HEK293 (cell line): ENCODE measurements around the gene RPL4.
A peak's percentile ranks its signal among the peaks of the same experiment; 100 is the strongest.

Source experiments
- CTCF ChIA-PET: fragments of 350-600 bp; formaldehyde crosslinking; extraction: SDS; loops from one replicate; lab custom pipeline; 2021; ENCODE audit warnings: antibody characterized with exemption; lab: Yijun Ruan, JAX
- POLR2A ChIA-PET: fragments of 300-600 bp; formaldehyde crosslinking; extraction: SDS; loops from one replicate; lab custom pipeline; 2020; ENCODE audit warnings: antibody characterized with exemption, inconsistent platforms; lab: Yijun Ruan, JAX
- H3K27ac ChIP-seq: fragments of 200-500 bp; sonication (Bioruptor generic); 2 replicates; pipeline ENCODE4 v1.5.1; 2014; ENCODE audit warnings: low read depth, low read length, control low read depth, inconsistent platforms; ENCODE audit errors: extremely low read depth
- H3K36me3 ChIP-seq, 2 experiments: fragments of 200-500 bp in 1 of 2; sonication (Bioruptor generic) in 1 of 2; 1 replicate in 1 of 2; 2 replicates in 1 of 2; pipeline ENCODE4 v1.5.1; 2014 to 2017; ENCODE audit warnings: inconsistent platforms in 2 of 2, low read length in 2 of 2; ENCODE audit not compliant: control insufficient read depth in 2 of 2, insufficient read depth in 1 of 2
- H3K4me1 ChIP-seq: fragments of 200-500 bp; sonication (Bioruptor generic); 2 replicates; pipeline ENCODE4 v1.5.1; 2014; ENCODE audit warnings: mild to moderate bottlenecking, low read length, inconsistent platforms; ENCODE audit not compliant: control insufficient read depth, insufficient read depth
- H3K4me3 ChIP-seq: 2 replicates; pipeline ENCODE4 v1.5.1; 2011; ENCODE audit warnings: low read depth, mild to moderate bottlenecking, control low read depth, low read length, moderate library complexity
- H3K9me3 ChIP-seq: fragments of 200-500 bp; sonication (Bioruptor generic); 2 replicates; pipeline ENCODE4 v1.5.1; 2014; ENCODE audit warnings: low read depth, low read length, inconsistent platforms; ENCODE audit not compliant: control insufficient read depth, insufficient read depth
- KLF7 ChIP-seq: fragments of 450-650 bp; formaldehyde crosslinking; IDR thresholded peaks from 2 replicates; pipeline ENCODE4 v1.5.1; 2016; ENCODE audit warnings: missing biosample characterization, missing genetic modification characterization, borderline replicate concordance
- SCRT1 ChIP-seq: fragments of 450-650 bp; formaldehyde crosslinking; IDR thresholded peaks from 2 replicates; pipeline ENCODE4 v1.5.1; 2016; ENCODE audit warnings: missing biosample characterization, missing genetic modification characterization, borderline replicate concordance
- ZFP69B ChIP-seq: fragments of 450-650 bp; formaldehyde crosslinking; IDR thresholded peaks from 2 replicates; pipeline ENCODE4 v1.5.1; 2016; ENCODE audit warnings: missing biosample characterization, missing genetic modification characterization
- ZNF202 ChIP-seq: fragments of 450-650 bp; formaldehyde crosslinking; IDR thresholded peaks from 2 replicates; pipeline ENCODE4 v1.5.1; 2016; ENCODE audit warnings: missing biosample characterization, missing genetic modification characterization, borderline replicate concordance
- ZNF239 ChIP-seq: fragments of 450-650 bp; formaldehyde crosslinking; IDR thresholded peaks from 2 replicates; pipeline ENCODE4 v1.5.1; 2016; ENCODE audit warnings: missing biosample characterization, missing genetic modification characterization
- ZNF302 ChIP-seq: fragments of 450-650 bp; formaldehyde crosslinking; IDR thresholded peaks from 2 replicates; pipeline ENCODE4 v1.5.1; 2016; ENCODE audit warnings: missing biosample characterization, missing genetic modification characterization, low read depth
- ZNF404 ChIP-seq: fragments of 450-650 bp; formaldehyde crosslinking; IDR thresholded peaks from 2 replicates; pipeline ENCODE4 v1.5.1; 2017; ENCODE audit warnings: missing biosample characterization, missing genetic modification characterization
- ZNF426 ChIP-seq: fragments of 450-650 bp; formaldehyde crosslinking; IDR thresholded peaks from 2 replicates; pipeline ENCODE4 v1.5.1; 2017; ENCODE audit warnings: missing biosample characterization, missing genetic modification characterization, mild to moderate bottlenecking, inconsistent platforms, moderate library complexity
- ZNF624 ChIP-seq: fragments of 450-650 bp; formaldehyde crosslinking; IDR thresholded peaks from 2 replicates; pipeline ENCODE4 v1.5.1; 2017; ENCODE audit warnings: missing biosample characterization, missing genetic modification characterization
- ZNF791 ChIP-seq: fragments of 450-650 bp; formaldehyde crosslinking; IDR thresholded peaks from 2 replicates; pipeline ENCODE4 v1.5.1; 2016; ENCODE audit warnings: missing biosample characterization, missing genetic modification characterization
- TF ChIP-seq, protein P1 (sequence below): fragments of 450-650 bp; formaldehyde crosslinking; IDR thresholded peaks from 2 replicates; pipeline ENCODE4 v1.5.1; 2016; ENCODE audit warnings: missing biosample characterization, missing genetic modification characterization
- TF ChIP-seq, protein P2 (sequence below): fragments of 450-650 bp; formaldehyde crosslinking; conservative IDR thresholded peaks from 2 replicates; pipeline ENCODE4 v1.5.1; 2016; ENCODE audit warnings: low read depth, missing biosample characterization, missing genetic modification characterization
- TF ChIP-seq, protein P3 (sequence below): fragments of 450-650 bp; formaldehyde crosslinking; IDR thresholded peaks from 2 replicates; pipeline ENCODE4; 2016; ENCODE audit warnings: missing biosample characterization, missing genetic modification characterization

RPL4 gene

DNA sequence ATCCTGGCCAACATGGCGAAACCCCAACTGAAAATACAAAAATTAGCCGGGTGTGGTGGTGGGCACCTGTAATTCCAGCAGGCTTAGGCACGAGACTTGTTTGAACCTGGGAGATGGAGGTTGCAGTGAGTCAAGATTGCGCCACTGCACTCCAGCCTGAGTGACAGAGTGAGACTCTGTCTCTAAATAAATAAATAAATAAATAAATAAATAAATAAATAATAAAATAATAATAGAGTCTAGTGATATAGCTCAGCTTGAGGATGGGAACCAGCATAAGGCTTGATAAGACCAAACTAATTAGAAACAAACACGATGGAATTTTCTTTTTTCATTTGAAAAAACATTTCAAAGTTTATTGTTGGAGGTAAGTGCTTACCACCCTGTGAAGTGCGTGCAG is 43.4 kb downstream of the RPL4 start (continued):
- TF ChIP-seq, protein P1, sequence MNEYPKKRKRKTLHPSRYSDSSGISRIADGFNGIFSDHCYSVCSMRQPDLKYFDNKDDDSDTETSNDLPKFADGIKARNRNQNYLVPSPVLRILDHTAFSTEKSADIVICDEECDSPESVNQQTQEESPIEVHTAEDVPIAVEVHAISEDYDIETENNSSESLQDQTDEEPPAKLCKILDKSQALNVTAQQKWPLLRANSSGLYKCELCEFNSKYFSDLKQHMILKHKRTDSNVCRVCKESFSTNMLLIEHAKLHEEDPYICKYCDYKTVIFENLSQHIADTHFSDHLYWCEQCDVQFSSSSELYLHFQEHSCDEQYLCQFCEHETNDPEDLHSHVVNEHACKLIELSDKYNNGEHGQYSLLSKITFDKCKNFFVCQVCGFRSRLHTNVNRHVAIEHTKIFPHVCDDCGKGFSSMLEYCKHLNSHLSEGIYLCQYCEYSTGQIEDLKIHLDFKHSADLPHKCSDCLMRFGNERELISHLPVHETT (tag by site-specific recombination), result 0 out of 2 replicates have a peak, but pooled peaks have one; percentile 17
- peak; percentile 82 for TF ChIP-seq ZNF426
- peak; percentile 80; the same call in 1 of the 2 replicates for TF ChIP-seq ZNF202 (tag by site-specific recombination)
- peak; percentile 29; the same call in 1 of the 2 replicates for TF ChIP-seq KLF7 (tag by site-specific recombination)

DNA sequence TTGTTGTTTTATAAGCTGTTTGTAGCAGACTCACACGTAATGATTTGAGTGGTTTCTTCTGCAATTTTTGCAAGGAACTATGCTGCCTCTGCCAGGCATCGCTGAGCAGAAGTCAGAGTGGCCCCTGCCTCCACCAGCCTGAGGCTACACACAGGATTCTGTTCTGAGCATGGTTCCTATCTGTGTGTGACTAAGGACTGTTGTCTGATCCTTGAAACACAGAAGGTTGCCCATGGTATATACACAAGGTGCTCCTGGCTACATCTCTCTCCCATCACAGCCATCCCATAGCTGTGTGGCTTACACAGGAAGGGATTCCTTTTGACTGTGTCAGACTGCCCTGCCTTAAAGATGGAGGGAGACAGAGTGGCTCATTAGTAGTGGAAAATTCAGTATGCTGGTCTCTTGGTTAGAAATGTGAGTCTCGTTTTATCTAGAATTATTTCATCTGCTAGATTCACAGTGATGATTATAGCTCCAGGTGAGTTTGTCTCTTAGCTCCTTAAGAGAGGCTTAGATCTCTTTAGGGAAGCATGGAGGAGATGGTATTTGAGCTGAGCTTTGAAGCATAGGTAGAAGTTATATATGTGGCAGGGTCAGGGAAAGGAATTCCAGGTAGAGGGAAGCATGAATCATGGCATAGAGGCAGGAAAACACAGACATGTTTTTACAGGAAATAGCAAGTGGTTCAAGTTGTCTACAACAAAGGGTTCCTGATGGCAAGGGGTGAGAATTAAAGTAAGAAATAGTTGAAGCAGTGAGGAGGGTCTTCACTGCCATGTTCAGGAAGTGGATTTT is 44.6 kb downstream of the RPL4 start:
- Histone ChIP-seq H3K9me3 (no peaks in the 10 kb centered on the region), H3K36me3 (peaks cover 0 to 4% of the 10 kb centered on the region in 2 experiments; a peak in 2 of 3 replicates), H3K4me3 (no peak overlapping the region), H3K4me1 (peaks cover 6% of the 10 kb centered on the region; the same call in 1 of the 2 replicates), H3K27ac (no peak overlapping the region)
- TF ChIP-seq ZNF404 (tag by site-specific recombination), result no peak
- TF ChIP-seq, protein P2, sequence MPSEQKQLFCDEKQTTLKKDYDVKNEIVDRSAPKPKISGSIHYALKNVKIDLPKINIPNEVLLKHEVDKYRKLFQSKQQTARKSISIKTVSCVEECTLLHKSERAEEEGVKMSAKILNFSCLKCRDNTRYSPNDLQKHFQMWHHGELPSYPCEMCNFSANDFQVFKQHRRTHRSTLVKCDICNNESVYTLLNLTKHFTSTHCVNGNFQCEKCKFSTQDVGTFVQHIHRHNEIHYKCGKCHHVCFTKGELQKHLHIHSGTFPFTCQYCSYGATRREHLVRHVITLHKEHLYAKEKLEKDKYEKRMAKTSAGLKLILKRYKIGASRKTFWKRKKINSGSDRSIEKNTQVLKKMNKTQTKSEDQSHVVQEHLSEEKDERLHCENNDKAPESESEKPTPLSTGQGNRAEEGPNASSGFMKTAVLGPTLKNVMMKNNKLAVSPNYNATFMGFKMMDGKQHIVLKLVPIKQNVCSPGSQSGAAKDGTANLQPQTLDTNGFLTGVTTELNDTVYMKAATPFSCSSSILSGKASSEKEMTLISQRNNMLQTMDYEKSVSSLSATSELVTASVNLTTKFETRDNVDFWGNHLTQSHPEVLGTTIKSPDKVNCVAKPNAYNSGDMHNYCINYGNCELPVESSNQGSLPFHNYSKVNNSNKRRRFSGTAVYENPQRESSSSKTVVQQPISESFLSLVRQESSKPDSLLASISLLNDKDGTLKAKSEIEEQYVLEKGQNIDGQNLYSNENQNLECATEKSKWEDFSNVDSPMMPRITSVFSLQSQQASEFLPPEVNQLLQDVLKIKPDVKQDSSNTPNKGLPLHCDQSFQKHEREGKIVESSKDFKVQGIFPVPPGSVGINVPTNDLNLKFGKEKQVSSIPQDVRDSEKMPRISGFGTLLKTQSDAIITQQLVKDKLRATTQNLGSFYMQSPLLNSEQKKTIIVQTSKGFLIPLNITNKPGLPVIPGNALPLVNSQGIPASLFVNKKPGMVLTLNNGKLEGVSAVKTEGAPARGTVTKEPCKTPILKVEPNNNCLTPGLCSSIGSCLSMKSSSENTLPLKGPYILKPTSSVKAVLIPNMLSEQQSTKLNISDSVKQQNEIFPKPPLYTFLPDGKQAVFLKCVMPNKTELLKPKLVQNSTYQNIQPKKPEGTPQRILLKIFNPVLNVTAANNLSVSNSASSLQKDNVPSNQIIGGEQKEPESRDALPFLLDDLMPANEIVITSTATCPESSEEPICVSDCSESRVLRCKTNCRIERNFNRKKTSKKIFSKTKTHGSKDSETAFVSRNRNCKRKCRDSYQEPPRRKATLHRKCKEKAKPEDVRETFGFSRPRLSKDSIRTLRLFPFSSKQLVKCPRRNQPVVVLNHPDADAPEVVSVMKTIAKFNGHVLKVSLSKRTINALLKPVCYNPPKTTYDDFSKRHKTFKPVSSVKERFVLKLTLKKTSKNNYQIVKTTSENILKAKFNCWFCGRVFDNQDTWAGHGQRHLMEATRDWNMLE (tag by site-specific recombination), result no peak
- no peak for TF ChIP-seq ZNF302 (tag by site-specific recombination)
- TF ChIP-seq ZNF239 (tag by site-specific recombination), result no peak
- no peak for TF ChIP-seq ZFP69B (tag by site-specific recombination)
- TF ChIP-seq ZNF791 (tag by site-specific recombination), result no peak
- TF ChIP-seq, protein P3, sequence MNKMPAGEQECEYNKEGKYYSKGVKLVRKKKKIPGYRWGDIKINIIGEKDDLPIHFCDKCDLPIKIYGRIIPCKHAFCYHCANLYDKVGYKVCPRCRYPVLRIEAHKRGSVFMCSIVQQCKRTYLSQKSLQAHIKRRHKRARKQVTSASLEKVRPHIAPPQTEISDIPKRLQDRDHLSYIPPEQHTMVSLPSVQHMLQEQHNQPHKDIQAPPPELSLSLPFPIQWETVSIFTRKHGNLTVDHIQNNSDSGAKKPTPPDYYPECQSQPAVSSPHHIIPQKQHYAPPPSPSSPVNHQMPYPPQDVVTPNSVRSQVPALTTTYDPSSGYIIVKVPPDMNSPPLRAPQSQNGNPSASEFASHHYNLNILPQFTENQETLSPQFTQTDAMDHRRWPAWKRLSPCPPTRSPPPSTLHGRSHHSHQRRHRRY (tag by site-specific recombination), result no peak
- TF ChIP-seq SCRT1 (tag by site-specific recombination), result no peak
- TF ChIP-seq, protein P1 (tag by site-specific recombination), result no peak
- TF ChIP-seq ZNF624 (tag by site-specific recombination), result no peak
- POLR2A ChIA-PET, result interaction anchor here (0.5 to 1.4 kb wide), 2 partner anchors 10 to 11 kb away, joined by 5 to 12 read pairs; no protein-coding TSS in a partner anchor
- CTCF ChIA-PET, result interaction anchor here (0.7 kb wide), 1 partner anchor 12 kb away, joined by 3 read pairs; no protein-coding TSS in a partner anchor
